ENCODE results near the gene E2F4.

Gene E2F4

DNA sequence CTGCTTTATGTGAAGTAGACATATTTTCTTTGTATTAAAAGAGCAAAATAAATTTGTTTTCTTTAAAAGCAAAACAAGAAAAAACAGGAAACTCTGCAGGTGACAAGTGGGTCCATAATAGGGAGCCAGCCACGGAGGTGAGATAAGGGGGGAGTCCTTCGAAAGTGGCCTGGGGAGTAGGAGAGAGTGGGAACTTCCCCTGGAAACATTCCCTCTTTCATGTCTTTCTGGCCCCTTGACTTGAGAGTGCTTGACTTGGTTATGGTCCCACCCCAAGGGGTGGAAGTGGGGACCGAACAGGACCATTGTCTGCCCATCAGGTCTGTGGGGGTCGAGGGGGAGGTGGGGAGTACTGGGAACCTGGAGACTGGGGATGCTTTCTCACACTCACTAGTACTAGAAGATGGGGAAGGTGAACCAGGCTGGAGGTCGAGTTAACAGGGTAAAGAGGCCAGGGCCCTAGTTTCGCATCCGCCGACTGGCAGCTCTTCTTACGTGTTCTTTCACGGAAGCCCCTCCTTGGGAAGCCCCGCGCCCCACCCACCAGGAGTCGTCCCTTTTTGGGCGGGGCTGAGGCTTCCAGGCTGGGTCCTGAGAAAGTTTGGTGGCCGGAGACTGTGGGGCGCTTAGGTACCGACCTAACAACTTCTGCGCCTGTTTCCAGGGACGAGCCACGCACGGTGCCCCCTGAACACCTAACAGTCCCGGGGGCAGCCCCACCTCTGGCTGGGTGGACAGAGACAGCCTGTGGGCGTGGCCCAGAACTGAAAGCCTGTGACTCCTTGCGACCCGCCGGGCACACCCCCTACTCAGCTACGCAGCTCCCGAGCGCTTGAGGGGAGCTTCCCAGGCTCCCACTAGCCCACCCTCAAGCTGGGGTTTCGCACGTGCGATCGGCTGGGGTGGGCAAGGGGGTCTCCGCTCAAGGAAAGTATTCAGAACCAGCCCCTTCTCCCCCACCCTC is 33.0 kb upstream of the E2F4 start:
- DNase-seq: no peak

DNA sequence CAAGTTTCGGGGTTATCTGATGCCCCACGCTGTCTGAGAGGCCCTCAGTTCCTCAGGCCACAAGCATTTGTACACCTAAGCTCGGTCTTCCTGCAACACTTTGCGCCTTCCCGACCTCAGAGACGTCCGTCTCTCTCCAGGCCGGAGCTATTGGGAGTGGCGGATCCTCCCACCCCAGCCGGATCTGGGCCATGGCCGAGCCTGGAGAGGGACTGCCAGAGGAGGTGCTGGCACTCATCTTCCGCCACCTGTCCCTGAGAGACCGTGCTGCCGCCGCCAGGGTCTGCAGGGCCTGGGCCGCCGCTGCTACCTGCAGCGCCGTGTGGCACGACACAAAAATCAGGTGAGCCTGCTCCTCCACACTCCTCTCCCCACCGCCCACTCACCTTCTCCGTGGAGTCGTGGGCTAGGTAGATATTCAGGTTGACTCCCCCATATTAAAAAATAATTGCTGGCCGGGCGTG is 30.3 kb upstream of the E2F4 start:
- DNase-seq: no peak

DNA sequence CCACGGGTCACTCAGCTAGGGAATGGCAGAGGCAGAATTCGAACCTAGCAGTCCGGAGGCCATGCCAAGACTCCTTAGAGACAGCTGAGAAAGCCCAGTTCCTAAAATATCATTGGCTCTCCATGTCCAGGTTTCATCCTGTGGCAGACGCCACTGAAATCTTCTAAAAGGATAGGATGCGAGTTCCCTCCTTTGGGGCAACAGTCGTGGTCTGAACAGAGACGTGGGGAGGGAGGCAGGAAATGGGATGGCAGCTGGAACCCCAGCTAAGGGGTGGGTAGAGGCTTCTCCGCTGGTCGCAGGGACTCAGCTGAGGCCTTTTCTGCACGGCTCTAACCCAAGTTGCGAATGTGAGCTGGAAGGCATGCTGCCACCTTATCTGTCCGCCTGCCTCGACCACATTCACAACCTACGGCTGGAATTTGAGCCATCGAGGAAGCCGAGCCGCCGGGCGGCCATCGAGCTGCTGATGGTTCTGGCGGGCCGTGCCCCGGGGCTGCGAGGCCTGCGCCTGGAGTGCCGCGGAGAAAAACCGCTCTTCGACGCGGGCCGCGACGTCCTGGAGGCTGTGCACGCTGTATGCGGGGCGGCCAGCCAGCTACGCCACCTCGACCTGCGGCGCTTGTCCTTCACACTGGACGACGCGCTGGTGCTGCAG is 29.3 kb upstream of the E2F4 start:
- no peak for DNase-seq

DNA sequence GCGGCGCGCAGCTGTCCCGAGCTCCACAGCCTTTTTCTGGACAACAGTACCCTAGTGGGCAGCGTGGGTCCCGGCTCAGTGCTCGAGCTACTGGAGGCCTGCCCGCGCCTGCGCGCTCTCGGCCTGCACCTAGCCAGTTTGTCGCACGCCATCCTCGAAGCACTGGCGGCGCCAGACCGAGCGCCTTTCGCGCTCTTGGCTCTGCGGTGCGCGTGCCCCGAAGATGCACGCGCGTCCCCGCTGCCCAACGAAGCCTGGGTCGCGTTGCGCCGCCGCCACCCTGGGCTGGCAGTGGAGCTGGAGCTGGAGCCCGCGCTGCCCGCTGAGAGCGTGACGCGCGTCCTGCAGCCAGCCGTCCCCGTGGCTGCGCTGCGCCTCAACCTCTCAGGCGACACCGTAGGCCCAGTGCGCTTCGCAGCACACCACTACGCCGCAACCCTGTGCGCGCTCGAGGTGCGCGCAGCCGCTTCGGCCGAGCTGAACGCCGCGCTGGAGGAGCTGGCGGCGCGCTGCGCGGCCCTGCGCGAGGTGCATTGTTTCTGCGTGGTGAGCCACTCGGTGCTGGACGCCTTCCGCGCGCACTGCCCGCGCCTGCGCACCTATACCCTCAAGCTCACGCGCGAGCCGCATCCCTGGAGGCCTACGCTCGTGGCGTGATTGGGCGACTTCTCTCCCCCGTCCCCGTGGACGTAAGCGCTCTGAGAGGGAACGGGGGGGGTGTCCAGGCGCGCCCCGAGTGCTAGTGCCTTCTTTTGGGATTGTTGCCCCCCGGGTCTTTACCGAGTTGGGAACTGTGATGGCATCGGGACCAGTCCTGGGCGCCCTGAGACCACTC is 28.6 kb upstream of the E2F4 start:
- DNase-seq: no peak

DNA sequence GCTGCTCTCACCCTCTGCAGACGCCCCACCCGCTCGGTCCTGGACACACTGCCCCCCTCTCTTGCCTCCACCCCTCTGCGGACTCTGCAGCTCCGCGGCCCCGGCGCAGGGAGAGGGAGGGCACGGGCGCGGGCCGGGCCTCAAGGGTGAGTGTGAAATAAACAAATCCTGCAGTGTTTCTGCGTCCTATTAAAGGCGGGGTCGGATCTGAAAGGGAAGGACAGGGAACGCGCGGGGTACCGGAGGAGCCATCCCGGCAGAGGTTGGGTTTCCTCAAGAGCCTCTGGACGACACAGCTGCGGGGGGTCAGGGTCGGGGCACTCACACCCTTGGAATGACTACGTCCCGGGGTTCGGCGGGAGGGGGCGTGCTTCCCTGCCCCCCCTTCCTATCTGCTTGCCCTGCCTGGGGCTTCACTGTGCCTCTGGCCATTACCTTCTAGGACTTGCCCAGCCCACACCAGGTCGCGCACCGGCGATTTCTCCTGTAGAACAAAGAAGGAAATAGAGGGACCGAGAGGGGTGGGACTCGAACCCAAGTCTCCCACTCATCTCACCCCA is 27.9 kb upstream of the E2F4 start:
- no peak for DNase-seq

DNA sequence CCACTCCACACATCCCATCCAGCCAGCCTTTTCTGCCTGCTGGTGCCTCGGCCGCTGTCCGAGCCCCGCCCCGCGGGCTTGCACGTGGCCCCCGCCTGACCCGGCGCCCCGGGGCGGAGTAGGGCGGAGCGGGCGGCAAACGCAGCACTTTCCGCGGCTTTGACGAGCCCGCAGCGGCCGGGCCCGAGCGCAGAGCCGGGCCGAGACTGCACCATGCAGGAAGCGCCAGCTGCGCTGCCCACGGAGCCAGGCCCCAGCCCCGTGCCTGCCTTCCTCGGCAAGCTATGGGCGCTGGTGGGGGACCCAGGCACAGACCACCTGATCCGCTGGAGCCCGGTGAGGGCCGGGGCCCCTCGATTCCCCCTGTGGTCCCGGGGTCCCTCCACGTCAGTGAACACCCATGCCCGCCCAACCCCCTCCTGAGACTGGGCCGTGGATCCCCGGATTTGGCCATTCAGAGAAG is 27.3 kb upstream of the E2F4 start, which contains the start of gene HSF4:
TSS of gene HSF4 (plus strand) at position 147 of the 463 bp plus-strand sequence. CDS start at position 214, 67 bp downstream.
- no peak for DNase-seq

DNA sequence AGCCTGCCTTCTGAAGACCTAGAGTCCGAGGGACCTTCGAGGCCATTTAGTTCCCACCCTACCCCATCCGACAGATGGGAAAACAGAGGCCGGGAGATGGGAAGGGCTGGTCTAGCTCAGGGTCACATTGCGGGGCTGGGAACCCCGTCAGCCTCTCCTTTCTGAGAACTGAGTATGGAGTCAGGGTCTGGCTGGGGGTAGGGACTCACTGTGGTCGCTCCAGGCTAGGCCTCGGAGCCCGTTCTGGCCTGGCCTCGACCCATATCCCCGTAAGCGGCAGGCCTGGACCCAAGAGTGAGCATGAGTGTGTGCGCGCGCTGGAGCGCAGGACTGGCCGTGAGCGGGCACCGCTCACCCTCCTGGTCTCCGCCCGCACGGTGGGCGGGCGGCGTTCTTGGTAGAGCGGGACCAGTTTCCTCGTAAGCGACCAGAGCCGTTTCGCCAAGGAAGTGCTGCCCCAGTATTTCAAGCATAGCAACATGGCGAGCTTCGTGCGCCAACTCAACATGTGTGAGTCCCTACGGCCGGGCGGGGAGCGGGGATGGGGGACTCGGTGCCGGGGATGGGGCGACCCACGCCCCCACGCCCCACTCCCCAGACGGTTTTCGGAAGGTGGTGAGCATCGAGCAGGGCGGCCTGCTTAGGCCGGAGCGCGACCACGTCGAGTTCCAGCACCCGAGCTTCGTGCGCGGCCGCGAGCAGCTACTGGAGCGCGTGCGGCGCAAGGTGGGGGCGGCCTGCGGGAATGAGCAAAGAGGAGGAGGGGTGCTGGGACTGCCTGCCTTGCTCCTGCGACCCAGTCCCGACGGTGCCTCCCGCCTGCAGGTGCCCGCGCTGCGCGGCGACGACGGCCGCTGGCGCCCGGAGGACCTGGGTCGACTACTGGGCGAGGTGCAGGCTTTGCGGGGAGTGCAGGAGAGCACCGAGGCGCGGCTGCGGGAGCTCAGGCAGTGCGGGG is 26.6 kb upstream of the E2F4 start:
- no peak for DNase-seq

DNA sequence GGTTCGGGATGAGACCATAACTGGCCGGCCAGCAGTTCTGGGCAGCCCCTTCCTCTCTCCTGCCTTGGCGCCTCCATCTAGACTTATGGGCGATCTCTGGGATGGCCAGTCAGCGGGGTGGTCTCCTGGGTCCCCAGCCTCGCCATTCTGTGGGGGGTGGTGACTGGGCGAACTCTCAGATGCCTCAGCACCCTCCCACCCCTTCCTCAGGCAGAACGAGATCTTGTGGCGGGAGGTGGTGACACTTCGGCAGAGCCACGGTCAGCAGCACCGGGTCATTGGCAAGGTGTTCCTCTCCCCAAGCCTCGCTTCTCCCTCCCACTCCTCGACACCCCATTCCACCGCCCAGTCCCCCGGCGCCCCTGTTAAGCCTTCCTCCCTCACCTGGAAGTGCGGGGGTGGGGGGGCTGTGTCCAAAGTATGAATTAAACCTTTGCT is 25.8 kb upstream of the E2F4 start:
- DNase-seq: no peak

DNA sequence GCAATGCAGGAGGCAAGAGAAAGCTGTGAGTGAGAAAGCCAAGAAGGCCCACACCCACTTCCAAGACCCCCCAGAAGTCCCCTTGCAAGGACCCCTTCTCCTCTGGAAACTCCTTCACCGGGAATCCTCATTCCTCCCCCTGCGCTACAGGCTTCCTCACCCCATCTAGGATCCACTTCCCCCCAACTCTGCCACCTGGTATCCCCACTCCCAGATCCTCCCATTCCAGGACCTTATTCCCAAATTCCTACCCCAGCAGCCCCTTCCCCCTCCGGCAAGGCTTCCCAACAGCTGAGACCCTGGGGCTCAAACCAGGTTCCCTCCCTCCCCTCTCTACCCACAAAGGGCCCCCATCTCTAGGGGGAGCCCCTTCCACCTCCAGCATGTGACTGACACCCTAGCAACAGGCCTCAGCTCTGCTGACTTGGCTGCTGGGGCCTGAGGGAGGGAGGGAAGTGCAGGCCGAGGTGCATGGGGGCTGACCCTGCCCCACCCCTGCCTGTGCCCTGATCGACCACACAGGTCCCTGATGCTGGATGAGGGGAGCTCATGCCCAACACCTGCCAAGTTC is 25.3 kb upstream of the E2F4 start:
- DNase-seq: no peak

DNA sequence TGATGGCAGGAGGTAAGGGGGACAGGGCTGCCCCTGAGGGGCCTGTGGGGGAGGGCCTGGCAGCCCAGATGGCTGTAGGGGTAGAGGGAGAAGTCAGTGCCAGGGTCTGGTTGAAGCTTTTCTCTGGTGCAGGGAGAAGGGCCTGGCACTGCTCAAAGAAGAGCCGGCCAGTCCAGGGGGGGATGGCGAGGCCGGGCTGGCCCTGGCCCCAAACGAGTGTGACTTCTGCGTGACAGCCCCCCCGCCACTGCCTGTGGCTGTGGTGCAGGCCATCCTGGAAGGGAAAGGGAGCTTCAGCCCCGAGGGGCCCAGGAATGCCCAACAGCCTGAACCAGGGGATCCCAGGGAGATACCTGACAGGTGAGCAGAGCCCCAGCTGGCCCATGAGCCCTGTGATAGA is 24.4 kb upstream of the E2F4 start:
- no peak for DNase-seq

DNA sequence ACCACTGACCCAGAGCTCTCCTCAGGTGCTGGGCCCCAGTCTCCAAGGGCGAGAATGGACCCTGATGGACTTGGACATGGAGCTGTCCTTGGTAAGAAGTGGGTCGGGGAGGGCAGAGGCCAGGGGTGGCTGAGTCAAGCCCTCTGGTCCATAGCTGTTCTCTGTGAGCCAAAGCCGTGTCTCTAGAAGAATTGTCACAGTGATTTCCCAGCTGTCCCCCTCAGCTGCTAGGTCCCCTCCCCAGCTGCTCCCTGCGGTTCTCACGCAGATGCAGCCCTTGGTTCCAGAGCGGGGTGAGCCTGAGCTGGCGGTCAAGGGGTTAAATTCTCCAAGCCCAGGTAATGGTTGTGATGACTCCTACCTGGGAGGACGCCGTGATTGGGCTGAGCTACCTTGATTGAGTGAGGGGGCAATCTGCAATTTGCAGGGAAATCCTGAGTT is 22.9 kb upstream of the E2F4 start:
- DNase-seq: no peak

DNA sequence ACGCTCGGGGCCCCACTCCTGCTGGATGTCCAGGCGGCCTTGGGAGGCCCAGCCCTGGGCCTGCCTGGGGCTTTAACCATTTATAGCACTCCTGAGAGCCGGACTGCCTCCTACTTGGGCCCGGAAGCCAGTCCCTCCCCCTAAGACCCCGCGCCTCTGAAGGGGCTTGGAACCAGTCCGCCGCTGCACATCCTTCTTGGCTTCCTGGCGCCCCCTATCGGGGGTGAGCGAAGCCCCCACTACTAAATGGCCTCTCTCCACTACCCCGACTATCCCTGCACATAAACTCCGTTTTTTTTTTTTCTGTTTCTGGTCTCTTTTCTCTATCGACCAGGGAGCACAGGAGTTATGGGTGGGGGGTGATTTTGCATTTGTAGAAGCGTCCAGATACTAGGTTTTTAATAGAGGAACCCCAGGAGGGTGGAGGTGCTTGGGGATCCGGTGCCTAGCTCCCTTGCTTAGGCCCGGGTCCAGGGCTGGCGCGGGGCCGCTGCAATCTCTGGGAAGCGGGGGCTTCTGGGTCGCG is 22.2 kb upstream of the E2F4 start:
- no peak for DNase-seq

DNA sequence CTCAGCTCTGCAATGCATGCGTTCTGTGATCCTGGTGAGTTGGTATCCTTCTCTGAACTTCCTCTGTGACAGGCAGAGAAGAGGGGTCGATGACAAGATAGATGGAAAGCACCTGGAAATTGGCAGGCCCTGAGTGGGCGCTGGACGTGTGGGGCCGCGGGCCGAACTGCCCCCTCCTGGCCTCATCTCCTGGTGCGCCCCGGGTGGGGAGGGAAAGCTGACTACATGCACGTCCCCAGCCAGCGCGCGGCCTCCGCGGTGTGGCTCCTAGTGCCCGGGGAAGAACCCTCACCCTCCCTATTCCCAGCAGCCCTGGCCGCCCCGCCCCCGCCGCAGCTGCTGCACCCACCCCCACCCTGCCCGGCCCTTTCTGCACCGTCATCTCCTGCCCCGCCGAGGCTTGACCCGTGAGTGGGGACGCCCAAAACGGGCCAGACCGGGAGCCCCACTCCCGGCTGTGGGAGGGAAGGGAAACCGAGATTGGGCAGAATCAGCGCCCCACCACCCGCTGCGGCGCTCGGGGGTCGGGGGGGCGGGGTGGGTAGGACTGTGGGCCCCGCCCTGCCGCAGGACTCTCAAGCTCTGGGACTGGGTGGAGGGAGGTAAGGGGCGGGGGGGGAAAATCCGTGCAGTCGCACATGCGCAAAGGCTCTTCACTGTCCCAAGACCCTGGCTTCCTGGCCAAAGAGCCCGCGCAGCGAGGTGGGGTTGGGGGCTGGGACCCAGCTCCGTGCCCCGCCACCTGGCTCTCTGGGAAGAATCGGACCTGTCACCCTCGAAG is 21.6 kb upstream of the E2F4 start, which contains the start of gene NOL3:
TSS of gene NOL3 (plus strand) at position 371 of the 781 bp plus-strand sequence.
- DNase-seq: peak; percentile 60

DNA sequence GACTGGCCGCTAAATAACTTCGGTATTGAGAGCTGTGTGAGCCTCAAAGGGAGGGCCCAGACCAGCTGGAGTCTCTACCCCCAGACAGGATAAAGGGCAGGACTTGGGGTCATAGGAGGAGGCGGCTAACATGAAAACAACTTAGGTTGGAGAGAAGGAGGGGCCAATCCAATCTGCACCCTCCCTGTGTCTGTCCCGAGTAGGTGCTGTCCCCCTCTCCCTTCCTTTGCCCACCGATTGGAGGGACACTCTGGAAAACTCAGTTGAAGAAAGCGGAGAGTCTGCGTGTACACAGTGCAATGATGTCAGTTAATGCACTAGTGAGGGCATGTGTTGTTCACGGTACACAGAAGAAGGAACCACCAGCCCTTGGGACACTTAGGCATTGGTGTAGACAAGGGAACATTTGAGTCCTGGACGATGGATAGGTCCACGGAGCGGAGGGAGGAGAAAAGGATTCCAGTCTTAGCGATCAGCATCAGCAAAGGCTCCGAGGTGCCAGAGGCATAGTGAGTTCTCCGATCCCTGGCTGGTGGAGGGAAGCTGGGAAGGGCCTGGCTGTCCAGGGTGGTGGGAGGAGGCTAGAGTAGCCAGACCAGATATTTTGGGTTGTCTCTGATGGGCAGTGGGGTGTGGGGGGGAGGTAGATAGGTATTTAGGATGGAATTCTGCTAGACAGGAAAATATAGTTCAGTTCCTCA is 20.9 kb upstream of the E2F4 start:
- DNase-seq: no peak

DNA sequence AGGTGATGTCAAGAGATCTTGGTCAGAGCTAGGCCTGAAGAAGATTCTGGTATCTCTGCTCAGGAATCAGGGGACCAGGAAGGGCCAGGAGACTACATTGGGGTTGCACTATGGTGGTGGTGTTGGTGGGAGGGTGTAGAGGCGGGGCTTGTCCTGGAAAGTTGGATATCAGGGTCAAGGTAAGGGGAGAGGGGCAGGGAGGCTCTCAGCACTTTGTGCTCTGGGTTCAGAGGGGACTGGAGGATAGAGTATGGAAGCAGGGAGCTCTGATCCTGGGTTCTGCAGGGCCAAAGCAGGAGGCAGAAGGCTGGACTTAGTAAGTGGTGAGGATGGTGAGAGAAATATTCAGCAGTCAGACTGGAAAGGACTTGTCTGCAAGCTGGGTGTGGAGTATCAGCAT is 18.6 kb upstream of the E2F4 start:
- DNase-seq: no peak

DNA sequence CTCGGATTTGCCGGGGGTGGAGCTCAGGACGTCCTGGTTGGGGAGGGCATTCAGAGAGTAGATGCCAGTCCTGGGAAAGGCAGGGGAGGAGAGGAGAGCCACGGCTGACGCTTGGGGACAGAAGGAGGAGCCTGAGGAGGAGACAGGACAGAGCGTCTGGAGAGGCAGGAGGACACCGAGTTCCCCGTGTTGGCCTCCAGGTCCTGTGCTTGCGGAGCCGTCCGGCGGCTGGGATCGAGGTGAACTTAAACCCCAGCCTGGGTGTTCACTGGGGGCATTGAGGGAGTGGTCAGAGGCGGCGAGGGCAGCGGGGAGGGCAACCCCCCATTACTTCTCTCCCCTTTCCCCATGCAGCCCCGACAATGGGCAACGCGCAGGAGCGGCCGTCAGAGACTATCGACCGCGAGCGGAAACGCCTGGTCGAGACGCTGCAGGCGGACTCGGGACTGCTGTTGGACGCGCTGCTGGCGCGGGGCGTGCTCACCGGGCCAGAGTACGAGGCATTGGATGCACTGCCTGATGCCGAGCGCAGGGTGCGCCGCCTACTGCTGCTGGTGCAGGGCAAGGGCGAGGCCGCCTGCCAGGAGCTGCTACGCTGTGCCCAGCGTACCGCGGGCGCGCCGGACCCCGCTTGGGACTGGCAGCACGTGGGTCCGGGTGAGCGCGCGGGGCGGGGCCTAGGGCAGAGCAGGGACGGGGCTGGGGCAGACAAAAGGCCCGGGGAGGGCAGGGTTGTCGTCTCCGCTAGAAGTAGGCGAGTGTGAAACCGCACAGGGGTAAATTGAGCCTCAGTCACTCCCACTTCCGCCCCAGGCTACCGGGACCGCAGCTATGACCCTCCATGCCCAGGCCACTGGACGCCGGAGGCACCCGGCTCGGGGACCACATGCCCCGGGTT is 17.9 kb upstream of the E2F4 start:
- DNase-seq: peak; percentile 29

DNA sequence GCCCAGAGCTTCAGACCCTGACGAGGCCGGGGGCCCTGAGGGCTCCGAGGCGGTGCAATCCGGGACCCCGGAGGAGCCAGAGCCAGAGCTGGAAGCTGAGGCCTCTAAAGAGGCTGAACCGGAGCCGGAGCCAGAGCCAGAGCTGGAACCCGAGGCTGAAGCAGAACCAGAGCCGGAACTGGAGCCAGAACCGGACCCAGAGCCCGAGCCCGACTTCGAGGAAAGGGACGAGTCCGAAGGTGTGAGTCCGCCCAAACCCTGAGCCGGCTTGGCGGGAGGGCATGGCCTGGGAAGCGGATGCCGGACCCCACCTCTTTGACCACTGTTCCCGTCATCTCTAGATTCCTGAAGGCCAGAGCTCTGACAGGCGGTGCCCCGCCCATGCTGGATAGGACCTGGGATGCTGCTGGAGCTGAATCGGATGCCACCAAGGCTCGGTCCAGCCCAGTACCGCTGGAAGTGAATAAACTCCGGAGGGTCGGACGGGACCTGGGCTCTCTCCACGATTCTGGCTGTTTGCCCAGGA is 17.2 kb upstream of the E2F4 start:
- DNase-seq: no peak

DNA sequence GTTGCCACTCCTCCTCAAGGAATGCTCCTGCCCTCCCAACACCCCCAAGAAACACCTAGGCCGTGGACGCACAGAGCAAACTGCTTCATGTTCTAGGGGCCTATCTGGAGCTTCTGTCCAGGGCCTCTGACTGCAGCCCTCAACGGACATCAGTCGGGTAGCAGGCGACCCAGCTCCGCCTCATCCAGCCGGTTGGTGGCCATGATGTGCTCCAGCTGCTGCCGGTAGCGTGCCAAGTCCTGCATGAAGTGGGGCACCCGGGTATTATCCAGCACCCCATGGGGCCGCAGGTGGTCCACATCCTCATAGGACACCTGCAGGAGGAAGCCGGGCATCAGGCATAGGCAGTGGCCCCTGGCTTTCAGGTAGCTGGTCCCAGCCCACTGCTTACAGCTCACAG is 15.3 kb upstream of the E2F4 start:
- DNase-seq: no peak
